SK-N-SH (cell line): ENCODE measurements around the gene PRR20G. TPM values are rescaled to one million over a fixed set of nuclear protein-coding genes. Genes with fewer than 3 reads are reported as not detected.

Experiments
- CTCF ChIA-PET: fragments of 300-600, 350-600 bp; formaldehyde crosslinking; extraction: SDS; loops from one replicate; lab custom pipeline; 2021; lab: Yijun Ruan, JAX
- POLR2A ChIA-PET: fragments of 350-600 bp; sonication (Branson Sonifier 250); formaldehyde crosslinking; extraction: SDS; loops from one replicate; lab custom pipeline; 2020; ENCODE audit warnings: antibody characterized with exemption, inconsistent platforms; lab: Yijun Ruan, JAX
- DNase-seq: peaks from one replicate; pipeline ENCODE4 v3.0.0; 2012
- H2AFZ ChIP-seq: fragments of 200-600 bp; sonication (generic); 2 replicates; pipeline ENCODE4 v1.8.1; 2016; ENCODE audit warnings: antibody characterized with exemption, mild to moderate bottlenecking, low read depth
- H3F3A ChIP-seq: fragments of 200-600 bp; sonication (generic); replicated peaks from 2 replicates; pipeline ENCODE3; 2016; ENCODE audit warnings: antibody characterized with exemption, mild to moderate bottlenecking; ENCODE audit not compliant: insufficient read depth
- H3K27ac ChIP-seq, 2 experiments: fragments of 200-500 bp in 1 of 2; fragments of 200-600 bp in 1 of 2; sonication (Bioruptor generic) in 1 of 2; sonication (generic), shearing (Covaris generic) in 1 of 2; 2 replicates each; pipeline versions ENCODE4 v1.5.1 to v1.6.1; 2014 to 2016; ENCODE audit warnings: low read depth in 2 of 2, inconsistent platforms in 1 of 2, low read length in 1 of 2, mild to moderate bottlenecking in 1 of 2, mixed read lengths in 1 of 2
- H3K27me3 ChIP-seq: fragments of 200-600 bp; sonication (generic), shearing (Covaris generic); 2 replicates; pipeline ENCODE4 v1.6.1; 2016; ENCODE audit warnings: mixed run types; ENCODE audit not compliant: insufficient read depth
- H3K36me3 ChIP-seq, 2 experiments: fragments of 200-500 bp in 1 of 2; fragments of 200-600 bp in 1 of 2; sonication (Bioruptor generic) in 1 of 2; sonication (generic) in 1 of 2; replicated peaks in 1 of 2; 2 replicates each; pipeline versions ENCODE3 to v1.5.1; 2014 to 2016; ENCODE audit warnings: low read length in 1 of 2, mild to moderate bottlenecking in 1 of 2; ENCODE audit not compliant: insufficient read depth in 2 of 2, control insufficient read depth in 1 of 2
- H3K4me1 ChIP-seq, 2 experiments: fragments of 200-500 bp in 1 of 2; fragments of 200-600 bp in 1 of 2; sonication (Bioruptor generic) in 1 of 2; sonication (generic), shearing (Covaris generic) in 1 of 2; 2 replicates each; pipeline versions ENCODE4 v1.5.1 to v1.6.1; 2014 to 2016; ENCODE audit warnings: low read depth in 1 of 2, low read length in 1 of 2, mixed run types in 1 of 2; ENCODE audit not compliant: insufficient read depth in 2 of 2, control insufficient read depth in 1 of 2
- H3K4me2 ChIP-seq: fragments of 200-600 bp; sonication (generic), shearing (Covaris generic); 2 replicates; pipeline ENCODE4 v1.6.1; 2017; ENCODE audit warnings: mixed run types
- H3K4me3 ChIP-seq, 2 experiments: fragments of 200-500 bp in 1 of 2; fragments of 200-600 bp in 1 of 2; sonication (Bioruptor generic) in 1 of 2; sonication (generic), shearing (Covaris generic) in 1 of 2; 2 replicates each; pipeline versions ENCODE4 v1.5.1 to v1.8.1; 2014 to 2016; ENCODE audit warnings: low read depth in 2 of 2, inconsistent platforms in 1 of 2, low read length in 1 of 2, mild to moderate bottlenecking in 1 of 2, mixed read lengths in 1 of 2, moderate library complexity in 1 of 2
- H3K79me2 ChIP-seq: fragments of 200-600 bp; sonication (generic); 2 replicates; pipeline ENCODE4 v1.8.1; 2017; ENCODE audit warnings: mild to moderate bottlenecking; ENCODE audit not compliant: insufficient read depth
- H3K9ac ChIP-seq: fragments of 200-600 bp; sonication (generic); 2 replicates; pipeline ENCODE4 v1.6.1; 2017; ENCODE audit warnings: mixed run types
- H3K9me2 ChIP-seq: fragments of 200-600 bp; sonication (generic); 2 replicates; pipeline ENCODE4 v1.6.1; 2017; ENCODE audit warnings: mixed run types
- H3K9me3 ChIP-seq: fragments of 200-600 bp; sonication (generic); 2 replicates; pipeline ENCODE4 v1.6.1; 2017; ENCODE audit warnings: mixed run types, mild to moderate bottlenecking, moderate library complexity
- H4K20me1 ChIP-seq: fragments of 200-600 bp; sonication (generic); 2 replicates; pipeline ENCODE4 v1.6.1; 2017; ENCODE audit warnings: mild to moderate bottlenecking, mixed run types; ENCODE audit not compliant: insufficient read depth
- ELF1 ChIP-seq: IDR thresholded peaks from 2 replicates; pipeline ENCODE4 v1.4.0; 2012
- EP300 ChIP-seq, 2 experiments: IDR thresholded peaks; 2 replicates each; pipeline versions ENCODE4 v1.4.0 to v1.6.1; 2012; ENCODE audit warnings: borderline replicate concordance in 1 of 2, low read depth in 1 of 2, low read length in 1 of 2
- EZH2phosphoT487 ChIP-seq: fragments of 200-600 bp; sonication (generic); IDR thresholded peaks from 2 replicates; pipeline ENCODE4 v1.6.1; 2017; ENCODE audit warnings: low read depth, mixed run types, mild to moderate bottlenecking, antibody characterized with exemption, moderate library complexity, borderline replicate concordance
- FOSL2 ChIP-seq: IDR thresholded peaks from 2 replicates; pipeline ENCODE4 v1.4.0; 2012; ENCODE audit warnings: low read depth, mild to moderate bottlenecking, moderate library complexity, borderline replicate concordance
- GATA2 ChIP-seq: sonication (generic); formaldehyde crosslinking; IDR thresholded peaks from 2 replicates; pipeline ENCODE4 v1.5.0; 2020; ENCODE audit warnings: mild to moderate bottlenecking, missing genetic modification reagents
- MAX ChIP-seq: IDR thresholded peaks from 2 replicates; pipeline ENCODE4 v1.4.0; 2012; ENCODE audit warnings: low read depth
- MXI1 ChIP-seq: IDR thresholded peaks from 2 replicates; pipeline ENCODE4 v1.6.1; 2012; ENCODE audit warnings: mild to moderate bottlenecking, low read depth, low read length, improper control_type of control experiment
- PBX3 ChIP-seq: IDR thresholded peaks from 2 replicates; pipeline ENCODE4; 2012
- POLR2AphosphoS5 ChIP-seq: IDR thresholded peaks from 2 replicates; pipeline ENCODE4 v1.6.1; 2012; ENCODE audit warnings: low read depth, low read length
- RCOR1 ChIP-seq: fragments of 150-350 bp; IDR thresholded peaks from 2 replicates; pipeline ENCODE4 v1.6.1; 2017; ENCODE audit warnings: antibody characterized with exemption, low read length
- RXRA ChIP-seq: IDR thresholded peaks from 2 replicates; pipeline ENCODE4 v1.4.0; 2012; ENCODE audit warnings: low read depth, mild to moderate bottlenecking, borderline replicate concordance
- SIN3A ChIP-seq: IDR thresholded peaks from 2 replicates; pipeline ENCODE4 v1.6.1; 2012; ENCODE audit warnings: low read depth, mild to moderate bottlenecking, low read length, moderate library complexity, borderline replicate concordance
- SMC3 ChIP-seq: IDR thresholded peaks from 2 replicates; pipeline ENCODE4 v1.6.1; 2012; ENCODE audit warnings: low read depth, low read length, improper control_type of control experiment
- WGBS: methylation state at CpG from one replicate; pipeline ENCODE4 v1.1.6; 2017; ENCODE audit warnings: low lambda C conversion rate; 5-methylcytosine and 5-hydroxymethylcytosine counted together
- polyA plus RNA-seq, 3 experiments: library from polyadenylated mRNA; depleted of rRNA; stranded (reverse); fragments of >200 nt; gene quantifications; 2 replicates each; pipeline ENCODE4 v1.2.3, GENCODE V29; 2012
- TF ChIP-seq, protein P1 (sequence below): IDR thresholded peaks from 2 replicates; pipeline ENCODE4 v1.4.0; 2012; ENCODE audit warnings: low read depth, borderline replicate concordance

The PRR20G gene
- polyA plus RNA-seq, 1 of the 3 experiments (the other 2 are of a cell fraction), result not detected

DNA sequence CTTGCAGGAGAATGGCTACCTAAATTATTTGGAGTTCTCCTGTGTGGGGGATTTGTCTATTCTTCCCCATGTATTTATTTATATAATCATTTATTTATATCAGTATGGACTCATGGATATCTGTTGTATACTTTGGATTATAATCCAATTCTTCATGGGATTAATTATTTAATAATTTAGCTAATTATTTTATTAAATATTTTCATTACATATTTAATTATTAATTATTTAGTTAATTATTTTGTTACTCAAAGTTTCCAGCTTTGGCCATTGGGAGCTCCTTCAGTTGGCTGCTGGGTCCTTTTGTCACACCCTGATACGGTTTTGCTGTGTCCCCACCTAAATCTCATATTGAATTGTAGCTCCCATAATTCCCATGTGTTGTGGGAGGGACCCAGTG, 3.3 kb upstream of the PRR20G start:
- DNase-seq, result no peak
- H3K27ac ChIP-seq, result no peak overlapping the region
- no peak overlapping the region for H3K4me3 ChIP-seq
- no peak overlapping the region for H2AFZ ChIP-seq
- POLR2A ChIA-PET, result no interaction called here
- TF ChIP-seq MAX (no peak), RXRA (no peak), SMC3 (no peak), ELF1 (no peak), EP300 (IDR thresholded peaks at IDR 0.05; ENCODE audit: borderline replicate concordance in 1 of 2, low read depth in 1 of 2, low read length in 1 of 2) (no peak)
- no peaks in the 10 kb centered on the region for H4K20me1 ChIP-seq
- H3F3A ChIP-seq, result no peaks in the 10 kb centered on the region
- 41% methylated on average over 1 of the region's 1 CpG for WGBS
- no peaks in the 10 kb centered on the region for H3K79me2 ChIP-seq
- H3K4me1 ChIP-seq, result no peaks in the 10 kb centered on the region
- CTCF ChIA-PET, result interaction anchor here (0.8 kb wide), 1 partner anchor 8 kb away, joined by 3 read pairs; no protein-coding TSS in a partner anchor
- no peak overlapping the region for H3K9ac ChIP-seq
- no peak overlapping the region for H3K4me2 ChIP-seq
- H3K36me3 ChIP-seq, result no peaks in the 10 kb centered on the region
- no peaks in the 10 kb centered on the region for H3K9me3 ChIP-seq
- H3K9me2 ChIP-seq, result no peaks in the 10 kb centered on the region
- H3K27me3 ChIP-seq, result peaks cover 5% of the 10 kb centered on the region; the same call in 1 of the 2 replicates

GRCh38 chr3:127289706-127290575, 2.1 kb upstream of the PRR20G start:
- no peaks in the 10 kb centered on the region for H3K4me1 ChIP-seq
- no peak overlapping the region for H2AFZ ChIP-seq
- no peaks in the 10 kb centered on the region for H3K9me3 ChIP-seq
- H3K9ac ChIP-seq, result no peak overlapping the region
- peaks cover 2% of the 10 kb centered on the region; the same call in 1 of the 2 replicates for H3K27me3 ChIP-seq
- DNase-seq, result no peak
- H3K79me2 ChIP-seq, result no peaks in the 10 kb centered on the region
- H4K20me1 ChIP-seq, result no peaks in the 10 kb centered on the region
- no peak overlapping the region; a peak in 1 of 4 replicates for H3K27ac ChIP-seq
- H3K9me2 ChIP-seq, result no peaks in the 10 kb centered on the region
- no peak for TF ChIP-seq GATA2 (CRISPR knock-in tag)
- TF ChIP-seq FOSL2, result peak; percentile 7; the same call in 1 of the 2 replicates
- H3K36me3 ChIP-seq, result no peaks in the 10 kb centered on the region
- no peak overlapping the region for H3K4me2 ChIP-seq
- CTCF ChIA-PET, result no interaction called here
- 49% methylated on average over 4 of the region's 4 CpGs for WGBS
- H3F3A ChIP-seq, result no peaks in the 10 kb centered on the region
- no peak overlapping the region for H3K4me3 ChIP-seq
- POLR2A ChIA-PET, result no interaction called here

DNA sequence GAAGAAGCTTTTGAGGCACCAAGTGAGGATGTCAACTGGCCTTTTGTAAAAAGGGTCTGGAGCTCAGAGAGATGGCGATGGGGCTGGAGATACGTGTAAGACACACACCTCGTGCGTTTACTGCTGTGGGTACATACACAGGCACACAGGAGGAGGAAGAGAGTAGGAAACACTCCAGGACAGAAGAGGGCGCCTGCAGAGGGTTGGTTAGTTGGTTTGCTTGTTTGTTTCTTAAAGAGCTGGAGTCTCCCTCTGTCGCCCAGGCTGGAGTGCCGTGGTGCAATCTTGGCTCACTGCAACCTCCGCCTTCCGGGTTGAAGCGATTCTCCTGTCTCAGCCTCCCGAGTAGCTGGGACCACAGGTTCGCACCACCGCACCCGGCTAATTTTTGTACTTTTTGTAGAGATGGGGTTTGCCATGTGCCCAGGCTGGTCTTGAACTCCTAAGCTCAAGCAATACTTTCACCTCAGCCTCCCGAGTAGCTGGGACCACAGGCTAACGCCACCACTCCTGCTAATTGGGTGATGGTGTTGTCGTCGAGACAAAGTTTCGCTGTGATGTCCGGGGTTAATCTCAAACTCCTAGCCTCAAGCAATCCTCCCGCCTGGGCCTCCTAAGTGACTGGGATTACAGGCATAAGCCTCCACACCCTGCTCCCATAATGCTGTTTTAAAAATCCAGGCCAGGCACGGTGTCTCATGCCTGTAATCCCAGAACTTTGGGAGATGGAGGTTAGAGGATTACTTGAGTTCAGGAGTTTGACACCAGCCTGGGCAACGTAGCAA, 1.3 kb upstream of the PRR20G start:
- Histone ChIP-seq H3K9ac (no peak overlapping the region), H4K20me1 (no peaks in the 10 kb centered on the region), H3K4me3 (no peak overlapping the region), H3K4me1 (no peaks in the 10 kb centered on the region), H3K79me2 (no peaks in the 10 kb centered on the region), H3K4me2 (no peak overlapping the region), H3K9me3 (no peaks in the 10 kb centered on the region), H3K9me2 (no peaks in the 10 kb centered on the region), H3K27me3 (no peaks in the 10 kb centered on the region), H3F3A (no peaks in the 10 kb centered on the region), H2AFZ (no peak overlapping the region), H3K36me3 (no peaks in the 10 kb centered on the region), H3K27ac (no peak overlapping the region)
- ChIA-PET POLR2A (no interaction called here), CTCF (interaction anchor here (0.8 kb wide), 1 partner anchor 14 kb away, joined by 4 read pairs; no protein-coding TSS in a partner anchor)
- 86% methylated on average over 22 of the region's 23 CpGs for WGBS
- TF ChIP-seq POLR2AphosphoS5, result no peak
- no peak for TF ChIP-seq RCOR1
- no peak for TF ChIP-seq PBX3
- no peak for TF ChIP-seq MXI1
- no peak for TF ChIP-seq EZH2phosphoT487
- TF ChIP-seq, protein P1, sequence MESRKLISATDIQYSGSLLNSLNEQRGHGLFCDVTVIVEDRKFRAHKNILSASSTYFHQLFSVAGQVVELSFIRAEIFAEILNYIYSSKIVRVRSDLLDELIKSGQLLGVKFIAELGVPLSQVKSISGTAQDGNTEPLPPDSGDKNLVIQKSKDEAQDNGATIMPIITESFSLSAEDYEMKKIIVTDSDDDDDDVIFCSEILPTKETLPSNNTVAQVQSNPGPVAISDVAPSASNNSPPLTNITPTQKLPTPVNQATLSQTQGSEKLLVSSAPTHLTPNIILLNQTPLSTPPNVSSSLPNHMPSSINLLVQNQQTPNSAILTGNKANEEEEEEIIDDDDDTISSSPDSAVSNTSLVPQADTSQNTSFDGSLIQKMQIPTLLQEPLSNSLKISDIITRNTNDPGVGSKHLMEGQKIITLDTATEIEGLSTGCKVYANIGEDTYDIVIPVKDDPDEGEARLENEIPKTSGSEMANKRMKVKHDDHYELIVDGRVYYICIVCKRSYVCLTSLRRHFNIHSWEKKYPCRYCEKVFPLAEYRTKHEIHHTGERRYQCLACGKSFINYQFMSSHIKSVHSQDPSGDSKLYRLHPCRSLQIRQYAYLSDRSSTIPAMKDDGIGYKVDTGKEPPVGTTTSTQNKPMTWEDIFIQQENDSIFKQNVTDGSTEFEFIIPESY, result no peak
- no peak for TF ChIP-seq SIN3A
- DNase-seq, result no peak
